ENCODE data around the gene AHNAK2. TPM values are rescaled to one million over a fixed set of nuclear protein-coding genes. Genes with fewer than 3 reads are reported as not detected.

The AHNAK2 gene
- total RNA-seq, 1 experiment from 2014 or later = 30.8 TPM

- no peaks in the 10 kb centered on the region for H3K27me3 ChIP-seq (ENCODE audit: insufficient read depth, low read depth)
- no peak for DNase-seq
- BruUV-seq (replicated peaks) = no TSS peak
- H3K4me1 ChIP-seq (replicated peaks; ENCODE audit: insufficient read depth) = peaks cover 75% of the 10 kb centered on the region
- no peak overlapping the region for H2AFZ ChIP-seq
- H3K9me3 ChIP-seq (ENCODE audit: insufficient read depth, low read depth) = no peaks in the 10 kb centered on the region
- no peaks in the 10 kb centered on the region for H3K9me2 ChIP-seq (ENCODE audit: insufficient read depth)
- peaks cover 65% of the 10 kb centered on the region for H3F3A ChIP-seq (ENCODE audit: insufficient read depth, low read depth)
- intact Hi-C loops (cut with micrococcal nuclease; ENCODE audit: unreplicated experiment) = no loop called here
- peaks cover 3% of the 10 kb centered on the region; the same call in 1 of the 2 replicates for H4K20me1 ChIP-seq (ENCODE audit: insufficient read depth)
- H3K4me3 ChIP-seq = no peak overlapping the region; the same call in 1 of the 2 replicates
- no peak for TF ChIP-seq EZH2 (IDR thresholded peaks at IDR 0.05; ENCODE audit: low read depth)
- TF ChIP-seq CTCF (conservative IDR thresholded peaks at IDR 0.05) = no peak
- POLR2A ChIA-PET (ENCODE audit: unreplicated experiment) = no interaction called here
- H3K36me3 ChIP-seq (ENCODE audit: low read depth) = peaks cover 4% of the 10 kb centered on the region; the same call in 1 of the 2 replicates
- H3K79me2 ChIP-seq (ENCODE audit: low read depth) = peaks cover 42% of the 10 kb centered on the region
- H3K27ac ChIP-seq = peak overlapping the region; percentile 95
- H3K4me2 ChIP-seq = peak overlapping the region; percentile 96
- CTCF ChIA-PET = interaction anchor here (0.5 kb wide), 1 partner anchor 47 kb away, joined by 4 read pairs; no protein-coding TSS in a partner anchor
These were observed 45.0 kb upstream of the AHNAK2 start for GRCh38 chr14:105023144-105023543.

- no peak overlapping the region for H2AFZ ChIP-seq
- BruUV-seq (replicated peaks) = no TSS peak
- peak overlapping the region; percentile 95 for H3K27ac ChIP-seq
- DNase-seq = peak in 1 of 2 experiments; percentile 44
- ChIA-PET POLR2A (ENCODE audit: unreplicated experiment) (no interaction called here), CTCF (interaction anchor here (0.6 kb wide), 1 partner anchor 21 kb away, joined by 3 read pairs; no protein-coding TSS in a partner anchor)
- H3K9me2 ChIP-seq (ENCODE audit: insufficient read depth) = no peaks in the 10 kb centered on the region
- TF ChIP-seq EZH2 (IDR thresholded peaks at IDR 0.05; ENCODE audit: low read depth) (no peak), CTCF (conservative IDR thresholded peaks at IDR 0.05) (no peak)
- intact Hi-C loops (cut with micrococcal nuclease; ENCODE audit: unreplicated experiment) = no loop called here
- no peaks in the 10 kb centered on the region for H3K27me3 ChIP-seq (ENCODE audit: insufficient read depth, low read depth)
- peak overlapping the region; percentile 86; the same call in 1 of the 2 replicates for H3K4me3 ChIP-seq
- H3K4me1 ChIP-seq (replicated peaks; ENCODE audit: insufficient read depth) = peaks cover 75% of the 10 kb centered on the region
- peaks cover 51% of the 10 kb centered on the region for H3K79me2 ChIP-seq (ENCODE audit: low read depth)
- H3K36me3 ChIP-seq (ENCODE audit: low read depth) = peaks cover 4% of the 10 kb centered on the region; the same call in 1 of the 2 replicates
- peak overlapping the region; percentile 96 for H3K4me2 ChIP-seq
- peaks cover 12% of the 10 kb centered on the region; the same call in 1 of the 2 replicates for H4K20me1 ChIP-seq (ENCODE audit: insufficient read depth)
- H3F3A ChIP-seq (ENCODE audit: insufficient read depth, low read depth) = peaks cover 67% of the 10 kb centered on the region
- no peaks in the 10 kb centered on the region for H3K9me3 ChIP-seq (ENCODE audit: insufficient read depth, low read depth)
These were observed 44.1 kb upstream of the AHNAK2 start for GRCh38 chr14:105022276-105022670.

- H3K4me1 ChIP-seq (replicated peaks; ENCODE audit: insufficient read depth) = peaks cover 75% of the 10 kb centered on the region
- TSS peak; percentile 82 for BruUV-seq (replicated peaks)
- H3K27ac ChIP-seq = peak overlapping the region; percentile 95
- H3K36me3 ChIP-seq (ENCODE audit: low read depth) = peaks cover 4% of the 10 kb centered on the region; the same call in 1 of the 2 replicates
- H3K4me2 ChIP-seq = peak overlapping the region; percentile 96
- H3K79me2 ChIP-seq (ENCODE audit: low read depth) = peaks cover 56% of the 10 kb centered on the region
- POLR2A ChIA-PET (ENCODE audit: unreplicated experiment) = interaction anchor here (0.7 kb wide), 2 partner anchors 20 to 45 kb away, joined by 3 to 5 read pairs; no protein-coding TSS in a partner anchor
- no peaks in the 10 kb centered on the region for H3K9me2 ChIP-seq (ENCODE audit: insufficient read depth)
- intact Hi-C loops (cut with micrococcal nuclease; ENCODE audit: unreplicated experiment) = loop anchor here (1.0 to 2.0 kb wide), 2 partner anchors 11 to 49 kb away; no protein-coding TSS in a partner anchor
- TF ChIP-seq EZH2 (IDR thresholded peaks at IDR 0.05; ENCODE audit: low read depth) (no peak), CTCF (conservative IDR thresholded peaks at IDR 0.05) (no peak; the same call in 1 of the 2 replicates)
- no peaks in the 10 kb centered on the region for H3K9me3 ChIP-seq (ENCODE audit: insufficient read depth, low read depth)
- CTCF ChIA-PET = interaction anchor here (0.6 kb wide), 1 partner anchor 22 kb away, joined by 3 read pairs; no protein-coding TSS in a partner anchor
- peak overlapping the region; percentile 86 for H3K4me3 ChIP-seq
- peaks cover 62% of the 10 kb centered on the region for H3F3A ChIP-seq (ENCODE audit: insufficient read depth, low read depth)
- H4K20me1 ChIP-seq (ENCODE audit: insufficient read depth) = peaks cover 16% of the 10 kb centered on the region; the same call in 1 of the 2 replicates
- peak in 1 of 2 experiments; percentile 43 for DNase-seq
- H3K27me3 ChIP-seq (ENCODE audit: insufficient read depth, low read depth) = no peaks in the 10 kb centered on the region
- peak overlapping the region; percentile 32; the same call in 1 of the 2 replicates for H2AFZ ChIP-seq
These were observed 43.6 kb upstream of the AHNAK2 start for GRCh38 chr14:105021656-105022275.
